Suprapubic skin (tissue), 4 donors: ENCODE results near the gene FAM120B. TPM values are rescaled to one million over a fixed set of nuclear protein-coding genes. Genes with fewer than 3 reads are reported as not detected.
"Not testable (repeated sequence)": the region's sequence is repeated elsewhere in the genome, so short reads cannot be mapped to it uniquely, and the experiment has no call there.

Source experiments
- DNase-seq, 2 donors: peaks; one replicate each; pipeline ENCODE4 v3.0.0-alpha.2; 2019; ENCODE audit warnings: low spot score in 2 of 2
- H3K27ac ChIP-seq: fragments of 200-600 bp; sonication (generic); one replicate; pipeline ENCODE4 v1.5.1; 2019
- H3K27me3 ChIP-seq: fragments of 200-600 bp; sonication (generic); one replicate; pipeline ENCODE4 v1.5.1; 2019
- H3K36me3 ChIP-seq: fragments of 200-600 bp; sonication (generic); one replicate; pipeline ENCODE4 v1.5.1; 2019
- H3K4me1 ChIP-seq: fragments of 200-600 bp; sonication (generic); one replicate; pipeline ENCODE4 v1.5.1; 2019
- H3K4me3 ChIP-seq: fragments of 200-600 bp; sonication (generic); one replicate; pipeline ENCODE4 v1.5.1; 2019; ENCODE audit warnings: mild to moderate bottlenecking
- H3K9me3 ChIP-seq: fragments of 200-600 bp; sonication (generic); one replicate; pipeline ENCODE4 v1.5.1; 2019
- EP300 ChIP-seq: sonication (generic); formaldehyde crosslinking; IDR thresholded peaks from one replicate; pipeline ENCODE4 v1.6.1; 2017; ENCODE audit warnings: antibody characterized with exemption
- POLR2A ChIP-seq, 2 donors: fragments of 450-650 bp; IDR thresholded peaks; one replicate each; pipeline ENCODE4 v1.6.1; 2017; ENCODE audit warnings: antibody characterized with exemption in 2 of 2, mild to moderate bottlenecking in 2 of 2, moderate library complexity in 2 of 2
- POLR2AphosphoS5 ChIP-seq, 3 donors: sonication (generic); formaldehyde crosslinking; IDR thresholded peaks; one replicate each; pipeline ENCODE4 v1.6.1; 2017; ENCODE audit warnings: antibody characterized with exemption in 3 of 3
- WGBS: methylation state at CpG from one replicate; pipeline ENCODE4 v1.1.5; 2018; 5-methylcytosine and 5-hydroxymethylcytosine counted together
- total RNA-seq, 4 donors: library from RNA; depleted of rRNA; stranded (reverse); fragments of >200 nt; gene quantifications; one replicate each; pipeline ENCODE4 v1.1.0, GENCODE V29; 2016
- TF ChIP-seq, protein P1 (sequence below), 2 donors: fragments of 200-600 bp in 1 of 2; fragments of 450-650 bp in 1 of 2; sonication (generic) in 1 of 2; IDR thresholded peaks; one replicate each; pipeline ENCODE4 v1.5.1; 2016 to 2019; ENCODE audit warnings: antibody characterized with exemption in 2 of 2, mild to moderate bottlenecking in 1 of 2, moderate library complexity in 1 of 2

Gene FAM120B
- total RNA-seq, 4 donors from 2014 or later = 19.9 to 55.4 (median 27.6) TPM

DNA sequence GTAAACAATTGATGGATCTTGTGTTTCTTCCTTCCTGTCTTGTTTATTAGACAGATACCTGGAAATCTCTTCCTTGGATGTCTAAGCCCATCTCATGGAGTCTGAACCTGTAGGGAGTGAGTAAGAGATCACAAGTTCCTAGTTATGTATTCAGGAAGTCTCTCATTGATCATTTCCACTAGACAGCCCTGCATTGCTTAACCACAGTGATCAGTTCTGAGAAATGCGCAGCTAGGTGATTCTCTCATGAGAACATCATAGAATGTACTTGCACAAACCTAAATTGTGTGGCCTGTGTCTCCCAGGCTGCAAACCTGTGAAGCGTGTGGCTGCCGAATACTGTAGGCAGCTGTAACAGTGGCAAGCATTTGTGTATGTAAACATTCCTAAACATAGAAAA lies 39.1 kb downstream of the FAM120B start:
- no peaks in the 10 kb centered on the region for H3K9me3 ChIP-seq
- 88% methylated on average over 3 of the region's 3 CpGs for WGBS
- peaks cover 34% of the 10 kb centered on the region for H3K36me3 ChIP-seq
- no peak overlapping the region for H3K4me3 ChIP-seq
- TF ChIP-seq, protein P1, sequence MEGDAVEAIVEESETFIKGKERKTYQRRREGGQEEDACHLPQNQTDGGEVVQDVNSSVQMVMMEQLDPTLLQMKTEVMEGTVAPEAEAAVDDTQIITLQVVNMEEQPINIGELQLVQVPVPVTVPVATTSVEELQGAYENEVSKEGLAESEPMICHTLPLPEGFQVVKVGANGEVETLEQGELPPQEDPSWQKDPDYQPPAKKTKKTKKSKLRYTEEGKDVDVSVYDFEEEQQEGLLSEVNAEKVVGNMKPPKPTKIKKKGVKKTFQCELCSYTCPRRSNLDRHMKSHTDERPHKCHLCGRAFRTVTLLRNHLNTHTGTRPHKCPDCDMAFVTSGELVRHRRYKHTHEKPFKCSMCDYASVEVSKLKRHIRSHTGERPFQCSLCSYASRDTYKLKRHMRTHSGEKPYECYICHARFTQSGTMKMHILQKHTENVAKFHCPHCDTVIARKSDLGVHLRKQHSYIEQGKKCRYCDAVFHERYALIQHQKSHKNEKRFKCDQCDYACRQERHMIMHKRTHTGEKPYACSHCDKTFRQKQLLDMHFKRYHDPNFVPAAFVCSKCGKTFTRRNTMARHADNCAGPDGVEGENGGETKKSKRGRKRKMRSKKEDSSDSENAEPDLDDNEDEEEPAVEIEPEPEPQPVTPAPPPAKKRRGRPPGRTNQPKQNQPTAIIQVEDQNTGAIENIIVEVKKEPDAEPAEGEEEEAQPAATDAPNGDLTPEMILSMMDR (IDR thresholded peaks at IDR 0.05) = no peak
- TF ChIP-seq POLR2A (IDR thresholded peaks at IDR 0.05) (no peak), EP300 (no peak), POLR2AphosphoS5 (IDR thresholded peaks at IDR 0.05) (no peak)
- DNase-seq = no peak
- H3K27me3 ChIP-seq = no peaks in the 10 kb centered on the region
- peaks cover 20% of the 10 kb centered on the region for H3K4me1 ChIP-seq
- no peak overlapping the region for H3K27ac ChIP-seq

DNA sequence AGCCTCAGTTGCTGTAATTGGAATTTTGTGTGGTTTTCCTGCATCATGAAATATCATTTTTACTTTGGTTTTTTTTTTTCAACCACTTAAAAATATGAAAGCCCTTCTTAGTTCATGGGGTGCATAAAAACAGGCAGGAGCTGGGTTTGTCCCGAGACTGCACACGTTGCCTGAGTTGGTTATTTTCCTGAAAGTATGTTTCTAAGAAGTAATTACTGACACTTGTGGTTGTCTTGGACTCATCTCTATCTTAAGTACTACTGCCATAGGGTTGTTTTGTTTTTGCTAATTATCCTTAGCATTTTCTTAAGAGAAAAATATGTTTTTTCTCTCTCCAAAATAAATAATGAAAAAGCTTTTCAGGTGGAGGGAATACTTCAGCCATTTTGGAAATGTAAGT lies 40.1 kb downstream of the FAM120B start:
- no peak overlapping the region for H3K4me3 ChIP-seq
- TF ChIP-seq POLR2AphosphoS5 (IDR thresholded peaks at IDR 0.05) (no peak), POLR2A (IDR thresholded peaks at IDR 0.05) (no peak)
- TF ChIP-seq, protein P1 (IDR thresholded peaks at IDR 0.05) = no peak
- no peaks in the 10 kb centered on the region for H3K27me3 ChIP-seq
- H3K4me1 ChIP-seq = peaks cover 16% of the 10 kb centered on the region
- H3K36me3 ChIP-seq = peaks cover 39% of the 10 kb centered on the region
- H3K9me3 ChIP-seq = no peaks in the 10 kb centered on the region
- WGBS = 70% methylated on average over 2 of the region's 2 CpGs
- DNase-seq = no peak
- no peak overlapping the region for H3K27ac ChIP-seq

DNA sequence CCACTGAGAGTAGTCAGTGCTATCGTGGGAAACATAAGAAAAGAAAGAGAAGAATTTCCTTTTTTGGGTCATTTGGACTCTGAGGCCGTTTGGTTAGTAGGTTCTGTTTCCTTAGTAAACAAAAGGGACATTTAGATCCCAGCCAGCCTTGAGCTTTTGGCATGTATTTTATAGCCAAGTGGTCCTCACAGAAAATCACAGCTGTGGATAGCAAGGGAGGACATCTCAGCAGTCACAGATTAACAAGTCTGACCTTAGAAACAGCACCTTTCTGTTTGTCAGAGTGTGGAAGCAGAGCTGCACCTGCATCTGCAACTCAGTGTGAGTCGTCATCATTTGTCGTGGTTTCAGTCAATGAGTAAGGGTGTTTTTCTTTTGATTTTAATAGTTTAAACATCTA lies 40.5 kb downstream of the FAM120B start:
- Histone ChIP-seq H3K4me1 (peaks cover 16% of the 10 kb centered on the region), H3K9me3 (no peaks in the 10 kb centered on the region), H3K27me3 (no peaks in the 10 kb centered on the region), H3K36me3 (peaks cover 39% of the 10 kb centered on the region), H3K27ac (no peak overlapping the region), H3K4me3 (no peak overlapping the region)
- TF ChIP-seq POLR2A (IDR thresholded peaks at IDR 0.05) (no peak), EP300 (no peak), POLR2AphosphoS5 (IDR thresholded peaks at IDR 0.05) (no peak)
- TF ChIP-seq, protein P1 (IDR thresholded peaks at IDR 0.05) = no peak
- 73% methylated on average over 4 of the region's 4 CpGs for WGBS
- DNase-seq = no peak

DNA sequence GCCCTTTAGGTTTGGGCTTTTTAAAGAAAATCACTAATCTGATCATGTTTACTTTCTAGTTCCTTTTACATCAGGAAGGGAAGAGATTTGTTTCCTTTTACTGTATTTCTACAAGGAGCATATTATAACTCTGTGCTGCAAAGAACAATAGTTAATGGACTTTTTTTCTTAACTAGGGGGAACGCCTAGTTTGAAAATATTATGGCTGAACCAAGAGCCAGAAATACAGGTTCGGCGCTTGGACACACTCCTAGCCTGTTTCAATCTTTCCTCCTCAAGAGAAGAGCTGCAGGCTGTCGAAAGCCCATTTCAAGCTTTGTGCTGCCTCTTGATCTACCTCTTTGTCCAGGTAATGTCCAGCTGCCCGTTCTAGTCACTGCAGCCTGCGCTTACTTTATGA lies 41.4 kb downstream of the FAM120B start:
- peaks cover 39% of the 10 kb centered on the region for H3K36me3 ChIP-seq

DNA sequence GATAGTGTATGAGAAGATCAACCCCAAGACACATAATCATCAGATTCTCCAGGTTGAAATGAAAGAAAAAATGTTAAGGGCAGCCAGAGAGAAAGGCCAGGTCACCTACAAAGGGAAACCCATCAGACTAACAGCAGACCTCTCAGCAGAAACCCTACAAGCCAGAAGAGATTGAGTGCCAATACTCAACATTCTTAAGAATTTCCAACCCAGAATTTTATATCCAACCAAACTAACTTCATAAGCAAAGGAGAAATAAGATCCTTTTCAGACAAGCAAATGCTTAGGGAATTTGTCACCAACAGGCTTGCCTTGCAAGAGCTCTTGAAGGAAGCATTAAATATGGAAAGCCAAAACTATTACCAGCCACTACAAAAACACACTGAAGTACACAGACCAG lies 44.9 kb downstream of the FAM120B start:
- DNase-seq = not testable (repeated sequence)

More for the DNA sequence above, 41.4 kb downstream of the FAM120B start:
- peaks cover 16% of the 10 kb centered on the region for H3K4me1 ChIP-seq
- no peaks in the 10 kb centered on the region for H3K9me3 ChIP-seq
- H3K27me3 ChIP-seq = no peaks in the 10 kb centered on the region
- TF ChIP-seq POLR2A (IDR thresholded peaks at IDR 0.05) (no peak), EP300 (no peak), POLR2AphosphoS5 (IDR thresholded peaks at IDR 0.05) (no peak)
- TF ChIP-seq, protein P1 (IDR thresholded peaks at IDR 0.05) = no peak
- no peak overlapping the region for H3K4me3 ChIP-seq
- 66% methylated on average over 6 of the region's 6 CpGs for WGBS
- no peak for DNase-seq
- H3K27ac ChIP-seq = peak overlapping the region; percentile 43

DNA sequence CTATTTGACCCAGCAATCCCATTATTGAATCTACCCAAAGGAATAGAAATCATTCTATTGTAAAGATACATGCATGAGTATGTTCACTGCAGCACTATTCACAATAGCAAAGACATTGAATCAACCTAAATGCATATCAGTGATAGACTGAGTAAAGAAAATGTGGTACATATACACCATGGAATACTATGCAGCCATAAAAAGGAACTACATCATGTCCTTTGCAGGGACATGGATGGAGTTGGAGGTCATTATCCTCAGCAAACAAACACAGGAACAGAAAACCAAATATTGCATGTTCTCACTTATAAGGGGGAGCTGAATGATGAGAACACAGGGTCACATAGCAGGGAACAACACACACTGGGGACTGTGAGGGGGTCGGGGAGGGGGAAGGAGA lies 48.6 kb downstream of the FAM120B start:
- H3K4me1 ChIP-seq = peaks cover 15% of the 10 kb centered on the region
- not testable (repeated sequence) for H3K27ac ChIP-seq, H3K9me3 ChIP-seq, DNase-seq, H3K4me3 ChIP-seq, H3K27me3 ChIP-seq
- WGBS = 83% methylated on average over 1 of the region's 1 CpG
- peaks cover 23% of the 10 kb centered on the region for H3K36me3 ChIP-seq

More for the DNA sequence above, 44.9 kb downstream of the FAM120B start:
- H3K4me3 ChIP-seq, H3K27ac ChIP-seq, H3K27me3 ChIP-seq, H3K9me3 ChIP-seq: not testable (repeated sequence)
- peaks cover 12% of the 10 kb centered on the region for H3K4me1 ChIP-seq
- H3K36me3 ChIP-seq = peaks cover 29% of the 10 kb centered on the region
